ENCODE results near the gene VAMP1.
A peak's percentile ranks its signal among the peaks of the same experiment; 100 is the strongest.

VAMP1 gene

GRCh38 chr12:6457220-6457945 is 13.1 kb downstream of the VAMP1 start:
- Mint-ChIP-seq H3K36me3 (ENCODE audit: insufficient read depth) (peaks cover 70% of the 10 kb centered on the region), H3K9me3 (no peaks in the 10 kb centered on the region), H3K4me3 (no peak overlapping the region), H3K27ac (ENCODE audit: low read depth) (no peak overlapping the region), H3K4me1 (peaks cover 64% of the 10 kb centered on the region), H3K27me3 (no peaks in the 10 kb centered on the region)
- ATAC-seq (replicated peaks; ENCODE audit: extremely low read depth, poor library complexity, severe bottlenecking), result no peak
- no peak for DNase-seq (ENCODE audit: low spot score in 2 of 2)

GRCh38 chr12:6452944-6453630 is 17.4 kb downstream of the VAMP1 start:
- DNase-seq (ENCODE audit: low spot score in 2 of 2) (no peak), ATAC-seq (replicated peaks; ENCODE audit: extremely low read depth, poor library complexity, severe bottlenecking) (no peak)
- H3K27me3 Mint-ChIP-seq, result no peaks in the 10 kb centered on the region
- H3K36me3 Mint-ChIP-seq (ENCODE audit: insufficient read depth), result peaks cover 66% of the 10 kb centered on the region
- peak overlapping the region; percentile 100 for H3K27ac Mint-ChIP-seq (ENCODE audit: low read depth)
- H3K9me3 Mint-ChIP-seq, result no peaks in the 10 kb centered on the region
- H3K4me3 Mint-ChIP-seq, result peak overlapping the region; percentile 100
- H3K4me1 Mint-ChIP-seq, result peaks cover 58% of the 10 kb centered on the region

GRCh38 chr12:6452245-6452943 is 18.1 kb downstream of the VAMP1 start:
- Mint-ChIP-seq H3K4me1 (peaks cover 64% of the 10 kb centered on the region), H3K27me3 (no peaks in the 10 kb centered on the region), H3K36me3 (ENCODE audit: insufficient read depth) (peaks cover 64% of the 10 kb centered on the region), H3K9me3 (no peaks in the 10 kb centered on the region), H3K4me3 (peak overlapping the region; percentile 100), H3K27ac (ENCODE audit: low read depth) (peak overlapping the region; percentile 100)
- DNase-seq (ENCODE audit: low spot score in 2 of 2) (no peak), ATAC-seq (replicated peaks; ENCODE audit: extremely low read depth, poor library complexity, severe bottlenecking) (no peak)

GRCh38 chr12:6451348-6452244 is 18.9 kb downstream of the VAMP1 start, which contains the start of gene TAPBPL:
TAPBPL (plus strand) TSS chr12:6452042; CDS start chr12:6452249, 207 bp downstream.
- H3K36me3 Mint-ChIP-seq (ENCODE audit: insufficient read depth), result peaks cover 63% of the 10 kb centered on the region
- peak within 1 kb of the TSS; percentile 100 for H3K4me3 Mint-ChIP-seq

GRCh38 chr12:6450869-6451347 is 19.6 kb downstream of the VAMP1 start:
- H3K27me3 Mint-ChIP-seq, result no peaks in the 10 kb centered on the region
- H3K4me3 Mint-ChIP-seq, result peak overlapping the region; percentile 100
- peak overlapping the region; percentile 100 for H3K27ac Mint-ChIP-seq (ENCODE audit: low read depth)
- peaks cover 70% of the 10 kb centered on the region for H3K4me1 Mint-ChIP-seq
- ATAC-seq (replicated peaks; ENCODE audit: extremely low read depth, poor library complexity, severe bottlenecking), result no peak
- no peak for DNase-seq (ENCODE audit: low spot score in 2 of 2)
- peaks cover 63% of the 10 kb centered on the region for H3K36me3 Mint-ChIP-seq (ENCODE audit: insufficient read depth)
- no peaks in the 10 kb centered on the region for H3K9me3 Mint-ChIP-seq

More at GRCh38 chr12:6451348-6452244, 18.9 kb downstream of the VAMP1 start, which contains the start of gene TAPBPL:
- peak; percentile 60 to 74 for DNase-seq (ENCODE audit: low spot score in 2 of 2)
- H3K27ac Mint-ChIP-seq (ENCODE audit: low read depth), result peak within 1 kb of the TSS; percentile 100
- ATAC-seq (replicated peaks; ENCODE audit: extremely low read depth, poor library complexity, severe bottlenecking), result peak; percentile 95
- H3K27me3 Mint-ChIP-seq, result no peaks in the 10 kb centered on the region
- H3K4me1 Mint-ChIP-seq, result peaks cover 66% of the 10 kb centered on the region
- H3K9me3 Mint-ChIP-seq, result no peaks in the 10 kb centered on the region

GRCh38 chr12:6450091-6450868 is 20.2 kb downstream of the VAMP1 start:
- no peaks in the 10 kb centered on the region for H3K9me3 Mint-ChIP-seq
- peaks cover 73% of the 10 kb centered on the region for H3K4me1 Mint-ChIP-seq
- peak overlapping the region; percentile 100 for H3K4me3 Mint-ChIP-seq
- no peak for DNase-seq (ENCODE audit: low spot score in 2 of 2)
- H3K27ac Mint-ChIP-seq (ENCODE audit: low read depth), result peak overlapping the region; percentile 100
- ATAC-seq (replicated peaks; ENCODE audit: extremely low read depth, poor library complexity, severe bottlenecking), result no peak
- H3K36me3 Mint-ChIP-seq (ENCODE audit: insufficient read depth), result peaks cover 61% of the 10 kb centered on the region
- no peaks in the 10 kb centered on the region for H3K27me3 Mint-ChIP-seq

GRCh38 chr12:6444704-6445688 is 25.5 kb downstream of the VAMP1 start, which contains the start of gene CD27:
CD27 (plus strand) TSS chr12:6444955; CDS start chr12:6445096, 141 bp downstream.
- no peaks in the 10 kb centered on the region for H3K9me3 Mint-ChIP-seq
- H3K27me3 Mint-ChIP-seq, result no peaks in the 10 kb centered on the region
- H3K27ac Mint-ChIP-seq (ENCODE audit: low read depth), result peak within 1 kb of the TSS; percentile 90
- H3K4me1 Mint-ChIP-seq, result peaks cover 75% of the 10 kb centered on the region
- H3K4me3 Mint-ChIP-seq, result peak within 1 kb of the TSS; percentile 98
- peaks cover 33% of the 10 kb centered on the region for H3K36me3 Mint-ChIP-seq (ENCODE audit: insufficient read depth)
- ATAC-seq (replicated peaks; ENCODE audit: extremely low read depth, poor library complexity, severe bottlenecking) (peak; percentile 78), DNase-seq (ENCODE audit: low spot score in 2 of 2) (peak in 1 of 2 donors; percentile 35)

- H3K36me3 Mint-ChIP-seq (ENCODE audit: insufficient read depth), result peaks cover 30% of the 10 kb centered on the region
- no peak for ATAC-seq (replicated peaks; ENCODE audit: extremely low read depth, poor library complexity, severe bottlenecking)
Measured at GRCh38 chr12:6444031-6444430, 26.4 kb downstream of the VAMP1 start.

GRCh38 chr12:6443361-6443983 is 27.0 kb downstream of the VAMP1 start:
- DNase-seq (ENCODE audit: low spot score in 2 of 2) (no peak), ATAC-seq (replicated peaks; ENCODE audit: extremely low read depth, poor library complexity, severe bottlenecking) (no peak)
- H3K9me3 Mint-ChIP-seq, result no peaks in the 10 kb centered on the region
- peaks cover 75% of the 10 kb centered on the region for H3K4me1 Mint-ChIP-seq
- H3K36me3 Mint-ChIP-seq (ENCODE audit: insufficient read depth), result peaks cover 24% of the 10 kb centered on the region
- peak overlapping the region; percentile 98 for H3K4me3 Mint-ChIP-seq
- H3K27ac Mint-ChIP-seq (ENCODE audit: low read depth), result peak overlapping the region; percentile 90
- H3K27me3 Mint-ChIP-seq, result no peaks in the 10 kb centered on the region

More at GRCh38 chr12:6444031-6444430, 26.4 kb downstream of the VAMP1 start:
- Mint-ChIP-seq H3K27me3 (no peaks in the 10 kb centered on the region), H3K4me1 (peaks cover 75% of the 10 kb centered on the region), H3K9me3 (no peaks in the 10 kb centered on the region), H3K4me3 (peak overlapping the region; percentile 98), H3K27ac (ENCODE audit: low read depth) (peak overlapping the region; percentile 90)
- no peak for DNase-seq (ENCODE audit: low spot score in 2 of 2)

- peaks cover 19% of the 10 kb centered on the region for H3K36me3 Mint-ChIP-seq (ENCODE audit: insufficient read depth)
- peak overlapping the region; percentile 90 for H3K27ac Mint-ChIP-seq (ENCODE audit: low read depth)
- H3K27me3 Mint-ChIP-seq, result no peaks in the 10 kb centered on the region
- no peak for ATAC-seq (replicated peaks; ENCODE audit: extremely low read depth, poor library complexity, severe bottlenecking)
- H3K4me3 Mint-ChIP-seq, result peak overlapping the region; percentile 98
- no peak for DNase-seq (ENCODE audit: low spot score in 2 of 2)
- H3K9me3 Mint-ChIP-seq, result no peaks in the 10 kb centered on the region
- peaks cover 68% of the 10 kb centered on the region for H3K4me1 Mint-ChIP-seq
Measured at GRCh38 chr12:6442836-6443235, 27.6 kb downstream of the VAMP1 start.
